GM12874 (cell line): ENCODE measurements around the gene NKD1.

Experiments used
- TF ChIP-seq, protein P1 (sequence below): IDR thresholded peaks from 2 replicates; pipeline ENCODE4 v1.5.1; 2011; ENCODE audit warnings: low read depth, mild to moderate bottlenecking, control low read depth, low read length, moderate library complexity; ENCODE audit not compliant: insufficient read depth

The NKD1 gene

DNA sequence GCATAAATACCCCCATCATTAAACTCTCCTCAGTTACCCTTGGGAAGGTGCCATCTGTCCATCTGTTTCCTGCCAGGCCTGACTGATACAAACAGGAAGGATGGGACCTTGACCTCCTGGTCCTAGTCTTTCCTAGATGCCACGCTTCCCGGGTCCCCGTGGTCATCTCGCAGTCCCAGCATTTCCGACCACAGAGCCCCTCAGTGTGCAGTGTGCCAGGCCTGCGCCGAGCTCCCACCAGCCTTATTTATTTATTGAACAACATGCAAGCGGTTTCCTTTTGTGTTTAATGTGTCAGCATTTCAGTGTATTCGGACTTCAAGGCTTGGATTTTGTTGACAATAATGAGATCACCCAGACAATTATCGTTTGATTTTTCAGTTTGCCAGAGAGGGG is 45.6 kb upstream of the NKD1 start:
- TF ChIP-seq, protein P1, sequence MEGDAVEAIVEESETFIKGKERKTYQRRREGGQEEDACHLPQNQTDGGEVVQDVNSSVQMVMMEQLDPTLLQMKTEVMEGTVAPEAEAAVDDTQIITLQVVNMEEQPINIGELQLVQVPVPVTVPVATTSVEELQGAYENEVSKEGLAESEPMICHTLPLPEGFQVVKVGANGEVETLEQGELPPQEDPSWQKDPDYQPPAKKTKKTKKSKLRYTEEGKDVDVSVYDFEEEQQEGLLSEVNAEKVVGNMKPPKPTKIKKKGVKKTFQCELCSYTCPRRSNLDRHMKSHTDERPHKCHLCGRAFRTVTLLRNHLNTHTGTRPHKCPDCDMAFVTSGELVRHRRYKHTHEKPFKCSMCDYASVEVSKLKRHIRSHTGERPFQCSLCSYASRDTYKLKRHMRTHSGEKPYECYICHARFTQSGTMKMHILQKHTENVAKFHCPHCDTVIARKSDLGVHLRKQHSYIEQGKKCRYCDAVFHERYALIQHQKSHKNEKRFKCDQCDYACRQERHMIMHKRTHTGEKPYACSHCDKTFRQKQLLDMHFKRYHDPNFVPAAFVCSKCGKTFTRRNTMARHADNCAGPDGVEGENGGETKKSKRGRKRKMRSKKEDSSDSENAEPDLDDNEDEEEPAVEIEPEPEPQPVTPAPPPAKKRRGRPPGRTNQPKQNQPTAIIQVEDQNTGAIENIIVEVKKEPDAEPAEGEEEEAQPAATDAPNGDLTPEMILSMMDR: no peak

DNA sequence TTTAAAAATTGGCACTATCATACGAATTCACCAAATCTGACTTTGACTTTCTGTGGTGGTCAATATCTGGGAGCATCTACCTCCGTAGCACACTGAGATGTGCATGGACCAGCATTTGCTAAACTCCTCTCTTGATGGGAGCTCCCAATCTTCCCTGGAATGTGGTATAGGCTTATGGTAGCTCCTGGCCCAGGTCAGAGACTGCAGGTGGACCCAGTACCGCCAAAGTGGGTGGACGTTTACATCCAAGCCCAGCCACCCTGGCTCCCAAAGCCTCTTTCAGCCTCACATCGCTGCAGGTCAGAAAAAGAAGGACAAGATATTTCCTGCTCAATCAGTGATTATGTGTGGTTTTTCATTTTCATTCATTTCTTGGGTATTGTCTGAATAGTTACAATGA is 43.1 kb upstream of the NKD1 start:
- TF ChIP-seq, protein P1: no peak

DNA sequence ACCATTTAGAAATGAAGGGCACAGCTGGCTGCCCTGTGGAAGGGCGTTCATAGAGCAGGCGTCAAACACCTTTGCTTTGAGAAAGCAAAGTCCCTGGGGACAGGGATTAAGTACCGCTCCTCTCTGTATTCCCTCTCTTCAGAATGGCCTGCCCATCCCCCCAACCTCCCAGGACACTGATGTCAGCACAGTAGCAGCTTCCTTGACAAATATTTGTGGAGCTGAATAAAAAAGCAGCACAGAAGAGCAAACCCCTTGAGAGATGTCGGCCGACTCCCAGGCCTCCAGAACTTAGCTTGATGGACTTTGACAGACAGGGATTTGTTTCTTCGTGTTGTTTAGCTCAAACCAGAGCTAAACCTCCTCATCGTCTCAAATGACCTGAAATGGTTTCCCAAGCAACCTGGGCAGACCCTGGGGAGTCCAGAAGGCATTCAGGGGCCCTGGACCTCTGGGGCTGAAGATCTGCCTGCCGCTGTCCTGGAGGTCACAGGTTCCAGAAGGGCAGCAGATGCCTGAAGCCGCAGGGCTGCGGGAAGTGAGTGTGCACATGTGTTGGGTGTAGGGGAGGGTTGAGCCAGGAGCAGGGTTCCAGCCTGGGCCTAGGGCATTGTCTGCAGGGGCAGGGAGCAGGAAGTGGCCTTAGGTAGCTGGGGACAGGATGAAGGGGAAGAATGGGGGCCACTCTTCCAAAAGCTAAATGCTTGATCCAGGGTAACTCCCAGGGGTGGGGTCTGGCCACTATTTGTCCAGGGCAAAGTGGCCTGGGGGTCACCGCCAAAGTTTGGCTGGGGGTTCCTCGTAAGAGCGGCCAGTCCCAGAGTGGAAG is 42.3 kb upstream of the NKD1 start:
- TF ChIP-seq, protein P1: no peak

DNA sequence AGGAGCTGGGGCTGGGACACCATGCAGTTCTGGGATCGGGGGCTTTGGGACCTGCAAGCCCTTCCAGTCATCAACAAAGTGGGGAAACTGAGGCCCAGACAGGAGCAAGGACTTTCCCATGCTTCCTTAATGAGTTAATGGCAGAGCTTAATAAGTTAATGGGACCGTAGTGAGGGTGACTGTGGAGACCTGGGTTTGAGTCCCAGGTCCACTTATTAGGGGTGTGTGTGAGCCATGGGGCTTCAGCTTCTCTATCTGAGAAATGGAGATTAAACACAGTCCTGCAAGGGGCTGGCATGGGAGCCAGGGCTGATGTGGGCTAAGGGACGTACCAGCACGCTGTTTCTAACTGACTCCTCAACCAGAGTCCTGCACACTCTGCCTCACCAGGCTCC is 41.7 kb upstream of the NKD1 start:
- TF ChIP-seq, protein P1: no peak

DNA sequence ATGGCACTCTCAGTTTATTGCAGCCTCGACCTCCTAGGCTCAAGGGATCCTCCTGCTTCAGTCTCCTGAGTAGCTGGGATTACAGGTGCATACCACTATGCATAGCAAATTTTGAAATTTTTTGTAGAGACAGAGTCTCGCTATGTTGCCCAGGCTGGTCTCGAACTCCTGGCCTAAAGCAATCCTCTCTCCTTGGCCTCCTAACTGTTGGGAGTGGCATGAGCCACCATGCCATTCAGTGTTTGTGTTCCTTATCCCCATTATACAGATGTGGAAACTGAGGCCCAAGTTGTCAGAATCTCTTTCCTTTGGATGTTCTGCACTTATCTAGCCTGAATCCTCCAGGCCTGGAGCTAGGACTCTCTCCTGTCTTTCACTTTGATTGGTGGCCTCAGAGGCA is 40.8 kb upstream of the NKD1 start:
- TF ChIP-seq, protein P1: no peak

DNA sequence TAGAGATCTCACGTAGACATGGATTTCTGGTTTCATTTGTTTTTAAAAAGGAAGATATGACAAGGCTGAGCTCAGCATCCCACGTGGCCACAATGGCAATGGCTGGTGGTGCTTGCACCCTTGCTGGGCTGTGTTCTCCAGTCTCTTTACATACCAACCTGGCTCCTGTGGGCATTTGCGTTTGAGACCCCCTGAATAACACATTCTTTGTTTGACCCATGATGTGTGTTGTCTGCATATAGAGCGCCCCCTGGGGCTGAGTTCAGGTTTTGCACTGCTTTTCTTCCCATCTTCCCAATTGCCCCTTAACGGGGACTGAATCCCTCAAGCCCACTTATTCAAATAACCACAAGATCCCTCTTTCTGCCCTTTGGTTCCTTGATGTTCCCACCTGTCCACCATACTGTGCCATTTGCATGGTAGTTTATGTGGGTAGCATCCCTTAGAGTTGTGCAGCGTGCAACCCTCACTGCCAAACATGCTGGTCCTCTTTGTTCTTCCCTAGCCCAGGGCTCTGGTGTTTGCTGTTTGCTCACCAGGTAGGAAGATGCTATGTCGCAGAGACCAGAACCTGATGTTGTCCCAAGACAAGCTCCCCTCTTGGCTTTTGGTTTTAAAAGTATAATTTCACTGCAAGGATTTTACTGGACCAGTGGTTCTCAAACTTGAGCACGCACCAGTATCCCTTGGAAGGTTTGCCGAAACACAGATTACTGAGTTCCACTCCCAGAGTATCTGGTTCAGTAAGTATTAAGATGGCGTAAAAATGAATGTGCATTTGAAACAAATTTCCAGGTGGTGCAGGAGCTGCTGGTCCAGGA is 38.5 kb upstream of the NKD1 start:
- TF ChIP-seq, protein P1: peak; percentile 77

DNA sequence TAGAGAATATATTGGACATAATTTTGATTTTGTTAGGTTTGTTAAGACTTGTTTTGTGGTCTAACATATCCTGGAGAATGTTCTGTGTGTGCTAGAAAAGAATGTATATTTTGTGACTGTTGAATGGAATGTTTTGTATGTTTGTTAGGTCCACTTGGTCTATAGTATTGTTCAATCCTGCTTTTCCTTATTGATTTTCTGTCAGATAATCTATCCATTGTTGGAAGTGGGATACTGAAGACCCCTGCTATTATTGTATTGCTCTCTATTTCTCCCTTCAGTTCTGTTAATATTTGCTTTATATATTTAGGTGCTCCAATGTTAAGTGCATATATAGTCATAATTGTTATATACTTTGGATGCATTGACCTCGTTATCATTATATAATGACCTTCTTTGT is 33.0 kb upstream of the NKD1 start:
- TF ChIP-seq, protein P1: no peak
